HG02943 (cell line): ENCODE results near the gene GPR157.
"Not testable (repeated sequence)": the region's sequence is repeated elsewhere in the genome, so short reads cannot be mapped to it uniquely, and the experiment has no call there.

Experiments used
- ATAC-seq: cut with Tn5 transposase; IDR thresholded peaks from one replicate; pipeline ENCODE4 v1.9.1; 2021; ENCODE audit warnings: mild to moderate bottlenecking, low read depth, moderate library complexity; ENCODE audit not compliant: unreplicated experiment

Gene GPR157, protein sequence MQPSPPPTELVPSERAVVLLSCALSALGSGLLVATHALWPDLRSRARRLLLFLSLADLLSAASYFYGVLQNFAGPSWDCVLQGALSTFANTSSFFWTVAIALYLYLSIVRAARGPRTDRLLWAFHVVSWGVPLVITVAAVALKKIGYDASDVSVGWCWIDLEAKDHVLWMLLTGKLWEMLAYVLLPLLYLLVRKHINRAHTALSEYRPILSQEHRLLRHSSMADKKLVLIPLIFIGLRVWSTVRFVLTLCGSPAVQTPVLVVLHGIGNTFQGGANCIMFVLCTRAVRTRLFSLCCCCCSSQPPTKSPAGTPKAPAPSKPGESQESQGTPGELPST

DNA sequence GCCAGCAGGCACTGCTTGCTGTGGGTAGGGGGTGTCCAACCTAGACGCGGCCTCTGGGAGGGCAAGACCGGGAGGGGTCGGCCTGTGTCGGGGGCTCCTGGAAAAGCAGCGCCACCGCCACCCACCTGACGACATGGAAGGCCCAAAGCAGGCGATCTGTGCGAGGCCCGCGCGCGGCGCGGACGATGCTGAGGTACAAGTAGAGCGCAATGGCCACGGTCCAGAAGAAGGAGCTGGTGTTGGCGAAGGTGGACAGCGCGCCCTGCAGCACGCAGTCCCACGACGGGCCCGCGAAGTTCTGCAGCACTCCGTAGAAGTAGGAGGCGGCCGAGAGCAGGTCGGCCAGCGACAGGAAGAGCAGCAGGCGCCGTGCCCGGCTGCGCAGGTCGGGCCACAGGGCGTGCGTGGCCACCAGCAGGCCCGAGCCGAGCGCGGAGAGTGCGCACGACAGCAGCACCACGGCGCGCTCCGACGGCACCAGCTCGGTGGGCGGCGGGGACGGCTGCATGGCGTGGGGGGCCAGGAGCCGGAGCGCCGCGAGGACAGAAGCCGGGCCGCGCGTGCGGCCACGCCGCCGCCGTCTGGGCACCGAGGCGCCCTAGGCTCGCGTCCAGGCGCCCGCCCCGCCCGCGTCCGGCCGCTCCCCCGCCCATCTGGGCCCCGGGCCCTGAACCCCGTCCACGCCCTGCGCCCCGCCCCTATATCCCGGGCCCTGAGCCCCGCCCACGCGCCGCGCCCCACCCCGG lies at the start of gene GPR157:
GPR157 (minus strand) TSS at position 583 of the 746 bp plus-strand sequence; CDS start at position 508, 75 bp downstream.
- peak; percentile 50 for ATAC-seq

DNA sequence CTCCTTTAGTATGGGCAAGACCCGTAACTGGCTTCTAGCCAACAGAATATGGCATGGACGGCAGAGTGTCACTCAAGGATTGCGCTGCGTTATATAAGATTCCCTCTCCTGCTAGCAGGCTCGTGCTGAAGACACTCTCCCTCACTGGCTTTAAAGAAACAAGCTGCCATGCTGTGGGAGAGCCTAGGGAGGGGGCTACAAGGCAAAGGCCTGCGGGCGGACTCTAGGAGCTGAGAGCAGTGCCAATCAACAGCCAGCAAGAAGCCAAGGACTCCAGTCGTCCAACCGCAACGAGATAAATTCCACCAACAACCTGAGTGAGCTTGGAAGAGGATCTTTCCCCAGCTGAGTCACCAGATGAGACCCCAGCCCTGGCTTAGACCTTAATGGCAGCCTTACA lies 45.9 kb upstream of the GPR157 start:
- ATAC-seq = no peak

DNA sequence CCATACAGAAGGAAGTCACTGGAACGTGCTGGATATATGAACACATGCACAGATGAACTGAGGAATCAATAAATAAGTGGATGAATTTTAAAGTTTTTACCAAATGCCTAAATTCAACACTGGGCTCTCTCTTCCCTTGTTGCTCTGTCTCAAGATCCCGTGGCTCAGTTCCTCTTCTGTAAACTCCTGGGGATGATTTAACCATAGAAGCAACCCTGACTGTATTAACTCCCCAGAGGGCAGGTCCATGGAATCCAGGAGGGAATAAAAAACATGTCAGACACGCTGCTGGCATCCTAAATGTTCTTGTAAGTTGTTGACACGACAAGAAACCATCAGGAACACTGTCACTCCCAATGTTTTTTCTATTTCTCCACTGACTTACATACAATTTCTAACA lies 45.3 kb upstream of the GPR157 start:
- no peak for ATAC-seq

DNA sequence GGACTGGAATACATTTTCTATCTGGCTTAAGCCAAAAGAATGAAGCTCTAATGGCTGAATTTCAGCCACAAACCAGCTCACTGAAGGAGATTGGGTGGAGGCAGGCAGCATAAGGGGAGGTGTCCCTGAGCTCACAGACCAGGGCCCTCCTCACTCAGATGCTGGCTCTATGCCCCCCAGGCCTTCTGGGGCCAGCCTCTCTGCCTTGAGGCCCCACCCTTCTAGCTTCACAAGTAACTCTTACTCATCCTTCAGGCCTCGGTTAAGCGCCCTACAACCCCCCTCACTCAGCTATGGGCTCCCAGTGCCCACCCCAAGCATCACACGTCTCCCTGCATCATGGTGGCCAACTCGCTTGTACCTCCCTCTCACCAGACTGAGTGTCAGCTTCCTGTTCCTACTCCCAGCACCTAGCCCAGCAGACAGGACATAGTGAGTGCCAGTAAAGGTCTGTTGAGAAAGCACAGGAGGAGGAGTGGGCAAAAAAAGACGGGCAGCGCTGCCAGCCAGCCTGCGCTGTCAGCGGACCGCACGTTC lies 40.8 kb upstream of the GPR157 start:
- no peak for ATAC-seq

DNA sequence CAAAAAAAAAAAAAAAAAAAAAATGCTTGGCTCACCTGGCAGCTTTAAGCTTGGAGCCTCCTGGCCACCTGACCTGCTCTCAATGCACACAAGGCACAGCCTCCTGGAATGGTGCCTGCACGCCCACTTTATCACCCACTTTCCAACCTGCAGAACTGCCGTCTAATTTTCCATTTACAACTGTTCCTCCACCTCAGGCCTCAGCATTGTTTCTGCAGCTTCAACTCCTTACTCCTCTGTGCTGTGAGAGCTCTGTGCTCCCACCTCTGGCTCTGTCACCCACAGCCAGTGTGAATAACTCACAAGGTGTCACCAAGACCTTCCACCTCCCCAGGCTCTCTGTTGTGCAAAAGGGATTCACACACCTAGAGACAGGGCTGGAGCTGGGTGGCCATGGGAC lies 38.7 kb upstream of the GPR157 start:
- ATAC-seq = no peak

DNA sequence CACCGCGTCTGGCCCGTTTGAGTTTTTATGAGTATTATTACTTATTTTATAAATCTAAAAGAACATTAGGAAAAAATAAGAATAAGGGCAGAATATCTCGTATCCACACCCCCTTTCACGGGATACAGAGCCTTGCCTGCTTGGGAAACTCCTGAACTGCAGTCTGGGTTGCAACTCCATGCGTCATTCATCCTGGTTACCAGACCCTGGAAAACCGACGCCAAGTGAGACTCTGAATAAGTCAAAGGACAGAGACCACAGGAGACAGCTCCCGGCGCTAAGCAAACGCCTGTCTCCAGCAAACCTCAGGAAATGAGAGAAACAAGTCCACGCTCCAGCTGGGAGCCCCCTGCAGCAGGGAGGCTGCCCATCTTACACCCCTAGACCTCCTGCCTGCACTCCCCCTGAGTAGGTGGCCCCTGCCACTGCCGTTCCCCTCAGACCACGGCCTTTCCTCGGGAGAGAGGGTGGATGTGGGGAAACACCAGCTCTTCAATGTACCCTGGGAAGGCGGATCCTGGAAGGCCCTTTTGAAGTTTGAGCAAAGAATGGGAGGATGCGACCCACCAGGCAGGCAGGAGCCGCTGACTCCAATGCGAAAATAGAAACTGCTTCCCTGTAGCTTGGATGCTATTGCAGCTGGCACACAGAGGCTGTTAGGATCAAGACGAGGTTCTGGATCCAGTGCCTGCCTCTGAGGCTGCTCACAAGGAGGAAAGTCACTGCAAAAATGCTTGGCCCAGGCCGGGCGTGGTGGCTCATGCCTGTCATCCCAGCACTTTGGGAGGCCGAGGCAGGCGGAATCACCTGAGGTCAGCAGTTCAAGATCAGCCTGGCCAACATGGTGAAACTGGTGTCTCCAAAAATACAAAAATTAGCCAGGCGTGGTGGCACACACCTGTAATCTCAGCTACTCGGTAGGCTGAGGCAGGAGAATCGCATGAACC lies 37.7 kb upstream of the GPR157 start:
- ATAC-seq = no peak

DNA sequence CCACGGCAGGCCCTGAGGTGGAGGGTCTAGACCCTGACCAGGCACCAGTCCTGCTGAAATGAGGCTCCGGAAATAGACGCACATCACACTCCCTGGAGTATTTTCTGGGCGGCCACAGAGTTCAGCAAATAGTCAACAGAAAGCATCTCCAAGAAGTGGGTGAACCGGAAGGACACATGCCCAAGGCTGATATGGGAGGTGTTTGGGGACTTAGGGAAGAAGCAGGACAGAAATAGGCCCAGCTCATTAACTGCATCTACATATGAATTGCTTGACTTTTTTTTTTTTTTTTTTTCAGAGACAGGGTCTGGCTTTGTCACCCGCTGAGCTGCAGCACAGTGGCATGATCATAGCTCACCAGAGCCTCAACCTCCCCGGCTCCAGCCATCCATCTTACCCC lies 36.5 kb upstream of the GPR157 start:
- no peak for ATAC-seq

DNA sequence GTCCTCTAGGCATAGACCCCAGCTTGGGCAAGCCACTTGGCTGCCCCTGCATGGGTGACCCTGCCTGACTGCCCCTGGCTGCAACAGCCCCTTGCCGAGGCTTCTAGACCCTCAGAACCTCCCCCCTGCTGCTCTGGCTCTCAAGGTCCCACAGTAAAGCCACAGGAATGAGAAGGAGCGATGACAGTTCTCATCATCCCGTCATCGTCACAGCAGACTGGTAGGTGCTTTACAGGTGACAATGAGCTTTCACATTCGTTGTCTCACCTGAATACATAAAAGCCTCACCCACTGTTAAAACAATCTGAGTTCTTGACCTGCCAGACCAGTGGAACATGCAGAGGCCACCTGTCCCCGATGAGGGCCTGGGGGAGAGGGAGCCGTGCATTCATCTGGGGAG lies 36.0 kb upstream of the GPR157 start:
- ATAC-seq = no peak

DNA sequence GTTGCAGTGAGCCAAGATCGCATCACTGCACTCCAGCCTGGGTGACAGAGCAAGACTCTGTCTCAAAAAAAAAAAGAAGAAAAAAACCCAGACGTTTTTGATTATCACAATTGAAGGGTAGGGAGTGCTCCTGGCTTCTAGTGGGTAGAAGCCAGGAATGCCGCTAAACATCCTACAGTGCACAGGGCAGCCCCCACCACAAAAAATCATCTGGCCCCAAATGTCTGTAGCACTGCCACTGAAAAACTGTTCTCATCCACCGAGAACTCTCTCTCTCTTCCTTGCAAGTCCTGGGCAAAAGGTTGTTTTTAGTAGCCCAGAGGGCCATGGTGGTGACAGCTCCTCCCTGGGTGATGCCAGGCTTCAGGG lies 35.6 kb upstream of the GPR157 start:
- no peak for ATAC-seq

DNA sequence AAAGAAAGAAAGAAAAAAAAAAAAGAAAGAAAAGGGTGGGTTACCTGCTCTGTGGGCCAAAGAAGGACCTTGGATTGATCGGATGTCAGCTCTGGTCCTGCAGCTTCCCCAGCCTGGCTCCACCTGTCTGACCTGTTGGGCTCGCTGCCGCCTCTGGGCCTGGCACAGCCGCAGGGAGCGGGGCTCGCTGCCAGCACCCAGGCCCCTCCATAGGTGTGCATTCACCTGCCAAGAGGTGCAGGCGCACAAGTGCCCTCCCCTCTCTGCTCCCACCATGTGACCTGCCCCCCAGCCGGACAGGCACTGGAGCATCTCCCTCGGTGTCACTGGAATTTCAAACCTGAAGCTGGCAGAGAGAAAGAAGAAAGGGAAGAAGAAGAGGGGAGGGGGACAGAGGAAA lies 33.1 kb upstream of the GPR157 start:
- ATAC-seq = no peak

DNA sequence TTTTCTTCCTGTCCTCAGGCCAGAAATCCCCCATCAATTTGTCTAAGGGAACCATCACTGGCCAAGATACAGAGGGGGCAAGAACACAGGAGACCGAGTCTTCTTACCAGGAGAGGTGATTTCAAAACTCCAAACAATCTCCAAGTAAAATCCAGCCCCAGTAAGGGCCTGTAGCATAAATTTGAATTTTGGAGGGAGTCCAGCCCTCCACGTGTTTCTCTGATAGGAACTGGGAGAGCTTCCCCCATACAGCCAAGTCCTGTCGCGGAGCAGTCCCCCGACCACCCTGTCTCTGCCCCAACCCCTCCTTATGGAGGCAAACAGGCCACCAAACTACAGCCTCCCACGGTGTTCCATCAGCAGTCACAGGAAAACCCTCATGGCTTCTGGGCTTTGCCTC lies 32.4 kb upstream of the GPR157 start:
- ATAC-seq = no peak

DNA sequence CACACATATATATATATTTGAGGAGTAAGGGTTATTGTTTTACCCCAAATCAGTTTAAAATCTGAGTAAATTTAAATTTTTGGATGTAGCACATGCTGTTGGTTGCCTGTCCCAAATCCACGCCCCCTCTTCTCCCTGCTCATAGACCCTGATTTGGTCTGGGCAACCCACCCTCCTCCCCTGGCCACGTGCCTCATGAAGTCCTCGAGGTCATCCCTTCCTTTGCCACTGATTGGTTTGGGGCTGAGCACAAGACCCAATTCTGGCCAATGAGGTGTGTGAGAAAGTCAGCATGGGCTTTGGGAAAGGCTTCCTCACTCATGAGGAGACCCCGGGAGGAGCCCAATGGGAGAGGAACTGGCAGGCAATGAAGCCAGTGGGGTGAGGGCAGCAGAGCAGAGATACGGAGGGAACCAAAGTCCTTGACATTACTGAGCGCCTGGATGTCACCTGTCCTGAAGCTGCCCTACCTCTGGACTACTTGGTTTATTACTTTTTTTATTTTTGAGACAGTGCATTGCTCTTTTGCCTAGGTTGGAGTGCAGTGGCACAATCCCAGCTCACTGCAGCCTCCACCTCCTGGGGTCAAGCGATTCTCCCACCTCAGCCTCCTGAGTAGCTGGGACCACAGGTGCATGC lies 31.3 kb upstream of the GPR157 start:
- ATAC-seq = no peak

DNA sequence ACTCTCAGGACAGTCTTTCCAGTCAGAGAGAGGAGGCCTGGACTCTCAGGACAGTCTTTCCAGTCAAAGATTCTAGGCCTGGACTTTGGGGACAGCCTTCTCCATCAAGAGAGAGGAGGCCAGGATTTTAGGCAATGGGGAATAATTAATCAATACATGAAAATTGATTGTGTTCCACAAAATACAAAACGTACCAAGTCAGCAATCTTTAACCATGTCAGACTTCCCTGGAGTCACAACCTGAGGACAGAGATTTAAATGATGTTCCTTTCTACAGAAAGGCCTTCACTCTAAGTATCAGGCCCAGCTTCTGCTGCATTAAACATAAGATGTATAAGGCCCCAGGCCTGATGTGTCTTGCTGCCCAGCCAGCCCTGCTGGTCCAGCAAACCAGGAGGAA lies 27.0 kb upstream of the GPR157 start:
- no peak for ATAC-seq

DNA sequence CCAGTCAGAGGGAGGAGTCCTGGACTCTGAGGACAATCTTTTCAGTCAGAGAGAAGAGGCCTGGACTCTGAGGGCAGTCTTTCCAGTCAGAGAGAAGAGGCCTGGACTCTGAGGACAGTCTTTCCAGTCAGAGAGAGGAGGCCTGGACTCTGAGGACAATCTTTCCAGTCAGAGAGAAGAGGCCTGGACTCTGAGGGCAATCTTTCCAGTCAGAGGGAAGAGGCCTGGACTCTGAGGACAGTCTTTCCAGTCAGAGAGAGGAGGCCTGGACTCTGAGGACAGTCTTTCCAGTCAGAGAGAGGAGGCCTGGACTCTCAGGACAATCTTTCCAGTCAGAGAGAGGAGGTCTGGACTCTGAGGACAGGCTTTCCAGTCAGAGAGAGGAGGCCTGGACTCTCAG lies 26.5 kb upstream of the GPR157 start:
- not testable (repeated sequence) for ATAC-seq

DNA sequence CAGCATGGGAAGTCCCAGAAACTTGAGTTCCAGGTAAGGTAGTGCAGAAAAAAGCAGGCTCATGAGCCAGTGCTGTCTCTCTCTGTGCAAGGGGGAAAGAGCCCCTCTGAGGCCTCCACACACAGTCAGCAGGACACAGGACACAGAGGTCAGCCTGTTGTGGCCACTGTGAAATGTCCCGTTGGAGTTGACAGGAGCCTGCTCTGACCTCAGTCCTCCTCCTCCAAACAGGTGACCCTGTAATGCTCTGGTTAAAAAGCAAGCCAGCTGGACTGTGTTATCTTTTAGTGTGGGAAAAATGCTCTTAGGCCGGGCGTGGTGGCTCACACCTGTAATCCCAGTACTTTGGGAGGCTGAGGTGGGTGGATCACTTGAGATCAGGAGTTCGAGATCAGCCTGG lies 24.2 kb upstream of the GPR157 start:
- no peak for ATAC-seq

DNA sequence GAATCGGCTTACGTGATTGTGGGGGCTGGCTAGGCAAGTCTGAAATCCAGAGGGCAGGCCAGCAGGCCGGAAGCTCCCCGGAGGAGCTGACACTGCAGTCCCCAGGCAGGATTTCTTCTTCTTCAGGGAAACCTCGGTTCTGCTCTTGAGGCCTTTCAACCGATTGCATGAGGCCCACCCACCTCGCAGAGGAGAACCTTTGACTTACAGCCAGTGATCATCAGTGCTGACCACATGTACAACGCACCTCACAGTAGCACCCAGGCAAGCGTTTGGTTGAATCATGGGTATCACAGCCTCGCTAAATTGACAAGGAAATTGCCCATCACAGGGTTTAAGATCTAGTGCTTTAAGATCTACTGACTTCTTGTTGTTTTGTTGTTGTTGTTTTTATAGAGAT lies 23.6 kb upstream of the GPR157 start:
- ATAC-seq = no peak

DNA sequence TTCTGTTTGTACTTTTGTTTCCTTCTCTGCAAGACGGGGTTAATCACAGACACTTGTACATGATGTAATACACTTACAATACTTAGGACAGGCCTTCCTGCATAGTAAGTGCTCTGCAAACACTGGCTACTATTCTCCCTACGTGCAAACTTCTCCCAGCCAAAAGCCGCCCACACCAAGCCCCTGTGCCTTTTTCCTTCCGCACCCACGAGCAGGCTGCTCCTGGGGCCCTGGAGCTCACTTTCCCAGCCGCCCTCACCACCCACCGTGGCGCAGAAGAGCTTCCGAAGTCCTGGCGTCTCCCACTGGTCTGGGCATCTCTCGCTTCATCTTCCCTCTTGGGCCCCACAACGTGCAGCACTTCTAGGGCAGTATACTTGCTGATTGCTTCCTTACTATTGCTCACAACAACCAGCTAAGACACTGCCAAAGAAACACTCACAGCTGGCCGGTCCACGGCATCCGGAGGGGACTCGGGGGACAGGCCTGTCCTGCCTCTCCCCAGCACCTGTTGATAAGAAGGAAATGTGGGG lies 22.5 kb upstream of the GPR157 start:
- no peak for ATAC-seq

DNA sequence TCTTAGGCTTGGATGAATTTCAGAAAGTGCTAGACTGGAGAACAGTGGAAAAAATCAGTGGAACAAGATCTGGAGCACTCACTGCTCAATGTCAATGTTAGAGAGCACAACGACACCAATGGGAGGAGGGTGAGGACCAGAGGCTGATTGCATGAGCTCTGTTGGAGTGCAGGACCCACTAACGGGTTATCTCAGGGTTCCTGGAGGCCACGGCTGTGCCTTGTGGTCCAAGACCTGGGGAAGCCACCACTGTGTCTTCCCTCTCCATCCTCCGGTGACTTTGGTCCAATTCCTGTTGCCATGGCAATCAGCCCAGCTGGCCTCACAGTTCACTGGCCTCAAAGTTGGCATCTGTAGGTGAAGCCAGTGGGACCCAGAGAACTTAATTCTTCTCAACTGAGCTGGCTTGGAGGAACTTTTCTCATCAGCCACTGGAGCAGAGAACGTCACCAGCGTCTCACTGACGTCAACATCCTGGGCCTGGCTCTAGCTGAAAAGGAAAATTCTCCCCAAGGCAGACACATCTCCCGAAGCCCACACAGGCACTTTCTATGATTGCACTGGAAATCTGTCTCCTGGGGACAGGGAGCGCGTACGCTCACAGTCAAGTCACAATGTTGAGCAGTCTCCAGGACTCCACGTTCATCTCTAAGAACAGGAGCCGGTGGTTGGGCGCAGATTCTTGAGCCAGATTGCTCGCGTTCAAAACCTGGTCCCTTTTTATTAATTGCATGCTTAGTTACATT lies 21.9 kb upstream of the GPR157 start:
- no peak for ATAC-seq

DNA sequence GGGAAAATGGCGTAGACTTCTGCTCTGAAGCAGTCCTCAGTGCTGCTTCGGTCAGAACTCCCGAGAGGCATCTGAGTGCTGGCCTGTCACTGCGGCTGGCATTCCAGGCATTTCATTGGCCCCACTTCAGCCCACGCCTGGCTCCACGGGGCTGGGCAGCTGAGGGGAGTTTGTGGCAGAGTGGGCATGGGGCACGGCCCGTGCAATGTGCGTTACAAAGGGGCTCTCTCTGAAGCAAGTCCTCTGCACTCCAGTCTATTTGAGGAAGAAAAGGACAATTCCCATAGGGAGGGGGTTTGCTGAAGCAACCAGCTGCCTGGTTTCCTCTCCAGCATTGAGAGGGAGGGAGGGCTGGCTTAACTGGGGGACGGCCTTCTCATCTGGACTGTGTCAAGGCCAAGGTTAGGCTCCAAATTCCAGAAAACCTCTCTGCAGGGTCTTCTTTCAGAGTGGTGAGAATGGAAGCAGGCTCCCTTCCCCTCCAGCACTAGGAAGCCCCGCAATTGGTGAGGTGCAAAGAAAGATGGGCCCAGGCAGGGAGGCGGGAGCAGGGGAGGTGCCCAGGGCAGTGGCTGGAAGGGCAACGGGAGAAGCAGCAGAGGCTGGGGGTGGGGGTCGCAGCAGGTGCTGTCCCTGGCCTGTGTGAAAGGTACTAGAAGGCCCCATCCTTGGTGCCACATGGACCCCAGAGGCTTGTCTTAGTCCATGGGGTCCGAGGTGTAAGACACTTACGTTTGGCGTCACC lies 21.1 kb upstream of the GPR157 start:
- ATAC-seq = no peak
